HepG2 (cell line): Measurements from ENCODE around the gene SPATA25. TPM values are rescaled to one million over a fixed set of nuclear protein-coding genes. Genes with fewer than 3 reads are reported as not detected.

Experiments
- ARNTL ChIP-seq: sonication (generic); formaldehyde crosslinking; IDR thresholded peaks from 2 replicates; pipeline ENCODE4 v1.4.0; 2020; ENCODE audit warnings: mild to moderate bottlenecking, missing genetic modification reagents
- EED ChIP-seq: sonication (generic); formaldehyde crosslinking; IDR thresholded peaks from 2 replicates; pipeline ENCODE4 v1.5.0; 2020; ENCODE audit warnings: mild to moderate bottlenecking, missing genetic modification reagents
- FOXA1 ChIP-seq, 2 experiments: fragments of 450-650 bp in 1 of 2; sonication (generic) in 1 of 2; formaldehyde crosslinking in 1 of 2; IDR thresholded peaks; 2 replicates each; pipeline versions ENCODE4 v1.4.0 to v1.6.1; 2016 to 2020; ENCODE audit warnings: missing genetic modification reagents in 1 of 2
- FOXK2 ChIP-seq: fragments of 450-650 bp; IDR thresholded peaks from 2 replicates; pipeline ENCODE4 v1.6.1; 2016
- GPBP1L1 ChIP-seq: sonication (generic); formaldehyde crosslinking; IDR thresholded peaks from 2 replicates; pipeline ENCODE4 v1.5.0; 2020; ENCODE audit warnings: mild to moderate bottlenecking, missing genetic modification reagents
- IRX3 ChIP-seq: sonication (generic); formaldehyde crosslinking; IDR thresholded peaks from 2 replicates; pipeline ENCODE4 v1.8.1; 2023; ENCODE audit warnings: mild to moderate bottlenecking, low read depth, missing genetic modification reagents, borderline replicate concordance
- NFE2L2 ChIP-seq: fragments of 150-350 bp; IDR thresholded peaks from 2 replicates; pipeline ENCODE4 v1.6.1; 2014; ENCODE audit warnings: low read length
- NR2F1 ChIP-seq, 2 experiments: fragments of 450-650 bp in 1 of 2; formaldehyde crosslinking in 1 of 2; IDR thresholded peaks; 2 replicates each; pipeline versions ENCODE4 v1.5.0 to v1.6.1; 2016 to 2020; ENCODE audit warnings: mild to moderate bottlenecking in 1 of 2, missing compliant biosample characterization in 1 of 2, missing genetic modification reagents in 1 of 2, moderate library complexity in 1 of 2
- PBX3 ChIP-seq: sonication (generic); formaldehyde crosslinking; IDR thresholded peaks from 2 replicates; pipeline ENCODE4 v1.8.1; 2023; ENCODE audit warnings: missing genetic modification reagents, inconsistent platforms, borderline replicate concordance
- SNAPC2 ChIP-seq: sonication (generic); formaldehyde crosslinking; IDR thresholded peaks from 2 replicates; pipeline ENCODE4 v1.8.1; 2022; ENCODE audit warnings: mild to moderate bottlenecking, missing genetic modification reagents
- SP4 ChIP-seq: sonication (generic); formaldehyde crosslinking; IDR thresholded peaks from 2 replicates; pipeline ENCODE4 v1.8.1; 2023; ENCODE audit warnings: mild to moderate bottlenecking, missing genetic modification reagents
- TBP ChIP-seq: sonication (generic); formaldehyde crosslinking; IDR thresholded peaks from 2 replicates; pipeline ENCODE4 v1.5.0; 2020; ENCODE audit warnings: missing genetic modification reagents
- TIGD3 ChIP-seq: sonication (generic); formaldehyde crosslinking; IDR thresholded peaks from 2 replicates; pipeline ENCODE4 v1.5.1; 2020; ENCODE audit warnings: mild to moderate bottlenecking, missing genetic modification reagents, borderline replicate concordance
- U2AF2 ChIP-seq: fragments of 200-400 bp; formaldehyde crosslinking; IDR thresholded peaks from 2 replicates; pipeline ENCODE4 v1.6.1; 2017; ENCODE audit warnings: low read depth, mild to moderate bottlenecking, low read length
- ZNF326 ChIP-seq: sonication (generic); formaldehyde crosslinking; IDR thresholded peaks from 2 replicates; pipeline ENCODE4 v1.4.0; 2020; ENCODE audit warnings: missing genetic modification reagents, borderline replicate concordance
- ZNF432 ChIP-seq: sonication (generic); formaldehyde crosslinking; IDR thresholded peaks from 2 replicates; pipeline ENCODE4 v1.5.0; 2020; ENCODE audit warnings: missing genetic modification reagents, mild to moderate bottlenecking, borderline replicate concordance
- ZNF552 ChIP-seq: sonication (generic); formaldehyde crosslinking; IDR thresholded peaks from 2 replicates; pipeline ENCODE4 v1.9.0; 2022; ENCODE audit warnings: missing genetic modification reagents, mild to moderate bottlenecking, borderline replicate concordance
- ZNF576 ChIP-seq: sonication (generic); formaldehyde crosslinking; IDR thresholded peaks from 2 replicates; pipeline ENCODE4 v1.4.0; 2020; ENCODE audit warnings: mild to moderate bottlenecking, missing genetic modification reagents
- ZNF83 ChIP-seq: sonication (generic); formaldehyde crosslinking; IDR thresholded peaks from 2 replicates; pipeline ENCODE4 v1.4.0; 2020; ENCODE audit warnings: missing genetic modification reagents, mild to moderate bottlenecking, borderline replicate concordance
- polyA plus RNA-seq, 8 experiments: library from polyadenylated mRNA; depleted of rRNA in 3 of 8; stranded (reverse) in 7 of 8; unstranded in 1 of 8; fragments of >200 nt; fragmentation: Illumina TruSeq in 4 of 8; extraction: Trizol in 4 of 8; gene quantifications; 2 replicates each; pipeline versions ENCODE4 v1.2.1 to v1.2.3, GENCODE V29; 2011 to 2016; ENCODE audit warnings: low read depth in 4 of 8, missing spikeins in 1 of 8, mixed read lengths in 1 of 8; ENCODE audit not compliant: insufficient read depth in 1 of 8
- total RNA-seq, 5 experiments: library from RNA; depleted of rRNA; stranded (reverse); fragments of >200 nt; fragmentation: Illumina TruSeq; extraction: Trizol; gene quantifications; 2 replicates each; pipeline ENCODE4 v1.2.3, GENCODE V29; 2016; ENCODE audit warnings: low read depth in 1 of 5
- TF ChIP-seq, protein P1 (sequence below): sonication (generic); formaldehyde crosslinking; IDR thresholded peaks from 2 replicates; pipeline ENCODE4 v1.8.1; 2023; ENCODE audit warnings: mild to moderate bottlenecking, missing genetic modification reagents
- TF ChIP-seq, protein P2 (sequence below): sonication (generic); formaldehyde crosslinking; IDR thresholded peaks from 2 replicates; pipeline ENCODE4 v1.5.0; 2020; ENCODE audit warnings: mild to moderate bottlenecking, missing genetic modification reagents

Gene SPATA25
- total and polyA plus RNA-seq, 2 of the 13 experiments (the other 11 are each of a cell fraction or from before 2014, with no cell fraction given) = 4.8 to 7.6 TPM

DNA sequence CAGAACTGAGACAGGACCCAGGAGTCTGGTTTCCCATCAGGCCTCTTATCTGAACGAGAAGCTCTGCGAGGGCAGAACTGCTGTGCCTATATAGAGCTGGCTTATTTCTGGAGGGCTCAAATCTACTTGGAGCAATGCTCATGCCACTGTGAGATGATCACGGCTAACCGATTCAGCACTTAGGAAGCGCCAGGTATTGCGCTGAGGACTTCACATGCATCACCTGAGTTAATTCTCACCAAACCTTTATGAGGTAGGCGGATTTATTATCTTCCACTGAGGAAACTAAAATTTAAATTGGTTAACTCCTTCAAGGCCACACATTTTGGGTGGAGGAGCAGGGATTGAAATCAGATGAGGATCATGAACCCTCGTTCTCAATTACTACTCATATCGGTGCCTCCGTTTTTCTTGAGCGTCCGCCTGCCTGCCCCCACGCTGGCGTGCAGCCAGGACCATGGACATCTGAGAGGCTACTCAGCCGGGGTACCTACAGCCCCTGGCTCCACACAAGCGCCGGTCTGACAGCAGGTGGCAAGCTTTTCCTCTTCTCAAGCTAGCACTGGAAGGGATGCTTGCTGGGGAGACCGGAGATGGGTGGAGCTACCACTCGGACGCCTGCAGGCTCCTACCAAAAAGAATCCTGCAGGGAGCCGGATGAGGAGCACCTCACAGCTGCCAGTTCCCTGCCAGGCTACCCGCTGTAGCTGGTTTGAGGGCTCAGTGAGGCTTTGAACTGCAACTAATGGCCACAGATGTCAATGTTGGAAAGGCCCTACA is 46.0 kb upstream of the SPATA25 start (continued):
- no peak; the same call in 1 of the 2 replicates for TF ChIP-seq SP4
- TF ChIP-seq ZNF326 (CRISPR knock-in tag) = no peak
- TF ChIP-seq ZNF432 (CRISPR knock-in tag) = no peak
- TF ChIP-seq, protein P1, sequence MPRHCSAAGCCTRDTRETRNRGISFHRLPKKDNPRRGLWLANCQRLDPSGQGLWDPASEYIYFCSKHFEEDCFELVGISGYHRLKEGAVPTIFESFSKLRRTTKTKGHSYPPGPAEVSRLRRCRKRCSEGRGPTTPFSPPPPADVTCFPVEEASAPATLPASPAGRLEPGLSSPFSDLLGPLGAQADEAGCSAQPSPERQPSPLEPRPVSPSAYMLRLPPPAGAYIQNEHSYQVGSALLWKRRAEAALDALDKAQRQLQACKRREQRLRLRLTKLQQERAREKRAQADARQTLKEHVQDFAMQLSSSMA (CRISPR knock-in tag) = no peak
- no peak for TF ChIP-seq U2AF2
- no peak for TF ChIP-seq NFE2L2
- no peak for TF ChIP-seq FOXK2
- 0 out of 2 replicates have a peak, but pooled peaks have one; percentile 18 for TF ChIP-seq EED (CRISPR knock-in tag)
- no peak for TF ChIP-seq GPBP1L1 (CRISPR knock-in tag)
- TF ChIP-seq ARNTL (CRISPR knock-in tag) = peak; percentile 75
- no peak for TF ChIP-seq TIGD3 (CRISPR knock-in tag)
- TF ChIP-seq ZNF552 (CRISPR knock-in tag) = 0 out of 2 replicates have a peak, but pooled peaks have one; percentile 30
- no peak for TF ChIP-seq PBX3 (CRISPR knock-in tag)
- no peak for TF ChIP-seq TBP (CRISPR knock-in tag)
- no peak; the same call in 1 of the 2 replicates for TF ChIP-seq ZNF83 (CRISPR knock-in tag)
- 0 out of 2 replicates have a peak, but pooled peaks have one; percentile 0 for TF ChIP-seq IRX3 (CRISPR knock-in tag)
- TF ChIP-seq NR2F1 (CRISPR knock-in tag; IDR thresholded peaks at IDR 0.05) = peak; percentile 18 to 47; a peak in 1 of 4 replicates
- TF ChIP-seq, protein P2, sequence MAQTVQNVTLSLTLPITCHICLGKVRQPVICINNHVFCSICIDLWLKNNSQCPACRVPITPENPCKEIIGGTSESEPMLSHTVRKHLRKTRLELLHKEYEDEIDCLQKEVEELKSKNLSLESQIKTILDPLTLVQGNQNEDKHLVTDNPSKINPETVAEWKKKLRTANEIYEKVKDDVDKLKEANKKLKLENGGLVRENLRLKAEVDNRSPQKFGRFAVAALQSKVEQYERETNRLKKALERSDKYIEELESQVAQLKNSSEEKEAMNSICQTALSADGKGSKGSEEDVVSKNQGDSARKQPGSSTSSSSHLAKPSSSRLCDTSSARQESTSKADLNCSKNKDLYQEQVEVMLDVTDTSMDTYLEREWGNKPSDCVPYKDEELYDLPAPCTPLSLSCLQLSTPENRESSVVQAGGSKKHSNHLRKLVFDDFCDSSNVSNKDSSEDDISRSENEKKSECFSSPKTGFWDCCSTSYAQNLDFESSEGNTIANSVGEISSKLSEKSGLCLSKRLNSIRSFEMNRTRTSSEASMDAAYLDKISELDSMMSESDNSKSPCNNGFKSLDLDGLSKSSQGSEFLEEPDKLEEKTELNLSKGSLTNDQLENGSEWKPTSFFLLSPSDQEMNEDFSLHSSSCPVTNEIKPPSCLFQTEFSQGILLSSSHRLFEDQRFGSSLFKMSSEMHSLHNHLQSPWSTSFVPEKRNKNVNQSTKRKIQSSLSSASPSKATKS (CRISPR knock-in tag) = no peak
- peak; percentile 22; the same call in 1 of the 2 replicates for TF ChIP-seq SNAPC2 (CRISPR knock-in tag)
- TF ChIP-seq FOXA1 (IDR thresholded peaks at IDR 0.05) = no peak
- no peak for TF ChIP-seq FOXA1 (CRISPR knock-in tag; IDR thresholded peaks at IDR 0.05)
- no peak; the same call in 1 of the 2 replicates for TF ChIP-seq ZNF576 (CRISPR knock-in tag)
